ENCODE data around the gene EPOP.

EPOP gene

GRCh38 chr17:38685491-38685890 lies 10.7 kb upstream of the EPOP start:
- Histone ChIP-seq H3K4me1 (ENCODE audit: control insufficient read depth in 1 of 2, insufficient read depth in 1 of 2, low read depth in 1 of 2, low read length in 1 of 2) (no peaks in the 10 kb centered on the region), H3K27ac (no peak overlapping the region), H3K4me3 (ENCODE audit: low read depth in 1 of 2, low read length in 1 of 2) (no peak overlapping the region), H3K27me3 (peaks cover 40% of the 10 kb centered on the region), H3K36me3 (no peaks in the 10 kb centered on the region), H3K9me3 (no peaks in the 10 kb centered on the region)
- TF ChIP-seq CTCF (IDR thresholded peaks at IDR 0.05), result no peak

GRCh38 chr17:38681096-38681495 lies 6.3 kb upstream of the EPOP start:
- H3K9me3 ChIP-seq, result no peaks in the 10 kb centered on the region
- H3K27ac ChIP-seq, result no peak overlapping the region
- no peak overlapping the region for H3K4me3 ChIP-seq (ENCODE audit: low read depth in 1 of 2, low read length in 1 of 2)
- TF ChIP-seq CTCF (IDR thresholded peaks at IDR 0.05), result no peak
- no peaks in the 10 kb centered on the region for H3K4me1 ChIP-seq (ENCODE audit: control insufficient read depth in 1 of 2, insufficient read depth in 1 of 2, low read depth in 1 of 2, low read length in 1 of 2)
- no peaks in the 10 kb centered on the region for H3K36me3 ChIP-seq
- peaks cover 68% of the 10 kb centered on the region for H3K27me3 ChIP-seq

GRCh38 chr17:38677819-38678218 lies 3.1 kb upstream of the EPOP start:
- peaks cover 76% of the 10 kb centered on the region for H3K27me3 ChIP-seq
- no peaks in the 10 kb centered on the region for H3K36me3 ChIP-seq
- no peak overlapping the region for H3K27ac ChIP-seq
- H3K4me3 ChIP-seq (ENCODE audit: low read depth in 1 of 2, low read length in 1 of 2), result no peak overlapping the region
- peaks cover 12 to 20% of the 10 kb centered on the region in 2 experiments for H3K4me1 ChIP-seq (ENCODE audit: control insufficient read depth in 1 of 2, insufficient read depth in 1 of 2, low read depth in 1 of 2, low read length in 1 of 2)
- no peaks in the 10 kb centered on the region for H3K9me3 ChIP-seq
- TF ChIP-seq CTCF (IDR thresholded peaks at IDR 0.05), result no peak

- Histone ChIP-seq H3K9me3 (no peaks in the 10 kb centered on the region), H3K27ac (no peak overlapping the region), H3K27me3 (peaks cover 85% of the 10 kb centered on the region), H3K4me1 (ENCODE audit: control insufficient read depth in 1 of 2, insufficient read depth in 1 of 2, low read depth in 1 of 2, low read length in 1 of 2) (peaks cover 12 to 20% of the 10 kb centered on the region in 2 experiments), H3K36me3 (no peaks in the 10 kb centered on the region), H3K4me3 (ENCODE audit: low read depth in 1 of 2, low read length in 1 of 2) (no peak overlapping the region)
- peak; percentile 94 for TF ChIP-seq CTCF (IDR thresholded peaks at IDR 0.05)
These were observed 2.1 kb upstream of the EPOP start for GRCh38 chr17:38676706-38677504.

- Histone ChIP-seq H3K27me3 (peaks cover 97% of the 10 kb centered on the region), H3K27ac (no peak overlapping the region), H3K36me3 (no peaks in the 10 kb centered on the region), H3K4me3 (ENCODE audit: low read depth in 1 of 2, low read length in 1 of 2) (peak overlapping the region; percentile 39 to 58), H3K4me1 (ENCODE audit: control insufficient read depth in 1 of 2, insufficient read depth in 1 of 2, low read depth in 1 of 2, low read length in 1 of 2) (peaks cover 12 to 20% of the 10 kb centered on the region in 2 experiments), H3K9me3 (no peaks in the 10 kb centered on the region)
- TF ChIP-seq CTCF (IDR thresholded peaks at IDR 0.05), result no peak
These were observed 576 bp downstream of the EPOP start for GRCh38 chr17:38674014-38674748.
